Endothelial cell of hepatic sinusoid (primary cell): ENCODE measurements around the gene PROX2.

Source experiments
- in situ Hi-C: cut with HindIII; loops from 2 replicates; pipeline ENCODE4 v1.10.0; 2017; ENCODE audit warnings: low sequenced_read_pairs

Gene PROX2

DNA sequence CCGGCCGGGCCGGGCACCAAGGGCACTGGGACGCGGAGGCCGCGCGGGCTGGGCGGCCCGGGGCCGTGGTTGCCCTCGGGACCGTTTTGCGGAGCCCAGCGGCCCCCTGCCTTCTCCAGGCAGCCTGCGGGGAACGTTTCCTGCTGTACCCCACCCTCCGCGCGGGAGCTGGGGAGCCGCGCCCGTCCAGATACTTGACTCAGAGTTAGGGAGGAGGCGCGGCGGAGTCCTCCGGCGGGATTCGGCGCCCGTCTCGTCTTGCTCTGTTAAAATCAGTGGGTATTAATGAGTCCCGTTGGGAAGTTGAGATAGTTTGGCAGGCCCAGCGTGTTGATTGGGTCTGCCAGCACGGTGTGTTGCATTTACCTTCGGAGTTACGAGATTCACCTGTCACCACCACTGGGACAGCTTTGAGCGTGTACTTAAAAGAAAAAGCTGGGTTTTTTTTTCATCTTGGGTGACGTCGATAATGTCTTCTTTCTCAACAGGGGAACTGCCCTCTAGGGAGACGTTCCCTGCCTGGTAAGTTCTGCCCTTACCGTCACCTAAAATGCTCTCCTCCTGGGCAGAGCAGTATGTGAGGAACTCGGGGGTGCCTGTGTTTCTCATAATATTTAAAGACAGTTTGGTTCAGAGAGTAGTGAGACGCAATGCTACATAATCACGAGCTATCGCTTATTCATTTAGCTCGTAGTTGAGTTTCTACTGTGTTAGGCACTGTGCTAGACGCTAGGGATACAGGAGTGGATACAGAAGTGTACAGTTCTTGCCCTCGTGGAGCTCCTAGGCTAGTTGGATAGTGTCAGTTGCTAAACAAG, 6.4 kb upstream of the PROX2 start:
- in situ Hi-C loops, result no loop called here

DNA sequence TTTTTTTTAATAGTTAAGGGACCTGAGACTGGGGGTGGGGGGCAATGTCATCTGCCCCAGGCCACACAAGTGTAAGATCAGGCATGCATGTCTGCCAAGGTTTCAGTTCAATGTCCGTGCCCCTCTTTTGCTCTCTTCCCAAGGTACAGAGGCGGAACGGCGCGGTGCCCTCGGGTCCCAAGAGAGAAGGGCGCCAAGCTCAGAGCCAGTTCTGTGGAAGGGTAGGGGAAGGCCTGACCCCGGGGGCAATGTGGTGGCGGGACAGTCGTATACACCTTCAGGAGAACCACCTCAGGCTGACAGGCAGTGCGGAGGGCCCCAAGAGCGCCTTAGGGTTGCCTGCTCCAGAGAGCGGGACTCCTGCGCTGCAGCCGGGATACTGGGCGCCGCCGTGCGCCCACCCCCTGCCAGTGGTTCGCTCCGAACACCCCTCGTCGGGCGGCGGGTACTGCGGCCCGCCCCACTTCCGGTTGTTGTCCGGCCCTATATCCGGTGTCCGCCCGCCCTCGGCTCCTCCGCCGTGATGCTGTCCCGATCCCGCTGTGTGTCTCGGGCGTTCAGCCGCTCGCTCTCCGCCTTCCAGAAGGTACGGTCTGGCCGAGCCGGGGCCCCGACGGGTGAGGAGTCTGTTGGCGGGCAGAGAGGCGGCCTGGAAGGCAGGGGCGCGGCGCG, 5.6 kb upstream of the PROX2 start, which contains the start of gene DLST:
TSS of gene DLST (plus strand) at position 486 of the 672 bp plus-strand sequence. CDS start at position 524, 38 bp downstream.
- in situ Hi-C loops, result no loop called here

DNA sequence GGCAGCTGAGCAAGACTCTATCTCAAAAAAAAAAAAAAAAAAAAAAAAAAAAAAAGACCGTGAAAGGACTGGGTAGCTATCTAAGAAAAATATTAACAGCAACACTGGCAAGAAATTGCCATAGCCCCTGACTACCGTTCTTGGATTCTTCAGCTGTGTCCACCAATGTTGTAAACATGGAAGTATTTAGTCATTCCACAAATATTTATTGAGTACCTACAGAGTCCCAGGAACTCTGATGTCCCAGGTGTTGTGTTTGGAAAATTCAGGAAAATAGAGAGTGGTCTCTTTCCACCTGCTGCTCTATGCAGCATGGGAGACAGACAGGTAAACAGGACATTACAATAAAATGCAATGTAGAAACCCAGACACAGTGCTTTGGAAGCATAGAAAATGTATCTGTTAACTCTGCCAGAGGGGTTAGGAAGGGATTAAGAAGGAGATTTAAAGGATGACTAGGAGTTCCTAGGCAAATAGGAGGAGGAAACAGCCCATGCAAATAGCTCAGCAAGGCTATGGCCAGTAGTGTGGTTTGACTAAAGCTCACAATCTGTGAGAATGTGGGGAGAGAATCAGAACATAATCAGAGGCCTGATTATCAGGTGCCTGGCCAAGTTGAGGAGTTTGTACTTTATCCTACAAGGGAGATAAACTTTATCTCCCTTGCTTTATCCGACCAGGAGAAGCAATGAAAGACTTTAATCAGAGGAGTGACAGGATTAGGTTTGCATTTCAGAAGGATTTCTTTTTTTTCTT, 3.7 kb upstream of the PROX2 start:
- in situ Hi-C loops, result no loop called here

DNA sequence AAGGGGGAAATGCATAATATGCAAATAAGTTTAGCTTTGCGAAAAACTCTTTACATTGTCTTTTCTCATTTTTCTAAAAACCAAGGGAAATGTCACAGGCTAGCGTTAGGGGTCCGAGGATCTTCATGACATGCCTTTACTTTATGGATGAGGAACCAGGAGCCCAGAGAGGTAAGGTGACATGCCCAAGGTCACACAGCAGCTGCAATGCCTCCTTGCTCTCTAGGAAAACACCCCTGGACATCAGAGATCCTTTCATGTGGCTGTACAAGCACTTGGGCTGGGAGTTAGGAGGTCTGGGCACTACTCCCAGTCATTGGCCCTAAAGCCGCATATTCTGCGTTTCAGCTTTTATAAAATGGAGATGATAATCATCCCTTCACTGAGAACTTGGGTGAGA, 741 bp downstream of the PROX2 start:
- in situ Hi-C loops, result no loop called here

DNA sequence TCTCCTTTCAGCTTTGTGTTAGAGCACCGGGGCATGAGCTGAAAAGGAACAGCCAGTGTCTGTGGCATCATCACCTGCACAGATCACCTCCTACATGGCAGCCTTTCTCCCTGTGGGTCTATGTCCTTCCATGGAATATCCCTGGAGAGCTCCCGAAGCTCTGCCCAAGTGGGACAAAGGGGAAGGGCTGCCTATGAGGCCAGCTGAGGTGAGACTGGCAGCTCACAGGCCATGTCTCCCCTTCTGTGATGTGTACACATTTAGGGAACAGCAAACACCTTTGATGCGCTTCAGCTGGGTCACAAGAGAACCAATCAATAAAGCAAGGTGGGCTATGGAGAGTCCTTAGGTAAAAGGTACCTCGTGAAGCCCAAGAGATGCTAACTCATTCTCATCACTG, 4.1 kb downstream of the PROX2 start:
- in situ Hi-C loops, result no loop called here

DNA sequence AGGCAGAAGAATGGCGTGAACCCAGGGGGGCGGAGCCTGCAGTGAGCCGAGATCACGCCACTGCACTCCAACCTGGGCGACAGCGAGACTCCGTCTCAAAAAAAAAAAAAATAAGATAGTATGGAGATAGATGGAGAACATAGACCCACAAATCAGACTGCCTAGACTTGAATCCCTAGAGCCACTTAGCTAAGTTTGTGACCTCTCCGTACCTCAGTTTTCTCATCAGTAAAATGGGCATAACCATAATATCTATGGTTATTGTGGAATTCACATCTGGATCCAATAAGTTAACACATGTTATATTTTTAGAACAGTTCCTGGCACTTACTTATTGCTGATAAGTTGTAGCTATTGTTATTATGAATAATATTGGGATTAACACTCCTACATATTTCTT, 7.2 kb downstream of the PROX2 start:
- in situ Hi-C loops, result no loop called here

DNA sequence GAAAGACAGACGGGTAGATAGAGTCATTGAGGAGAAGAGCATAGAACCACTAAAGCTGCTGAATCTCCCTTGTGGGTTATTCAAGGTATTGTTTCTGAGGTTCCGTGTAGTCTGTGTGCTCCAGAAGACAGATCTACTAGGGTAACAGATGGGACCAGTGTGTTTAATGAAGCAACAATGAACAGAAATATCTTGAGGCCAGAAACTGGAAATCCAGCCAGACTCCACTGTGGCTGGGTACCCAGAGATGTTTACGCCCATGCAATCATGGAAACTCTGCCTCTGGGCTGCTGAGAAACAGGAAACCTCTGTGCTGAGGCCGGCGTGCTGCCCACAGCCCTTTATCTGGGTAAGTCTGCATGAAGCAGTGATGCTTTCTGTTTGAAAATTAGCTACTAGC, 8.3 kb downstream of the PROX2 start:
- in situ Hi-C loops, result no loop called here

DNA sequence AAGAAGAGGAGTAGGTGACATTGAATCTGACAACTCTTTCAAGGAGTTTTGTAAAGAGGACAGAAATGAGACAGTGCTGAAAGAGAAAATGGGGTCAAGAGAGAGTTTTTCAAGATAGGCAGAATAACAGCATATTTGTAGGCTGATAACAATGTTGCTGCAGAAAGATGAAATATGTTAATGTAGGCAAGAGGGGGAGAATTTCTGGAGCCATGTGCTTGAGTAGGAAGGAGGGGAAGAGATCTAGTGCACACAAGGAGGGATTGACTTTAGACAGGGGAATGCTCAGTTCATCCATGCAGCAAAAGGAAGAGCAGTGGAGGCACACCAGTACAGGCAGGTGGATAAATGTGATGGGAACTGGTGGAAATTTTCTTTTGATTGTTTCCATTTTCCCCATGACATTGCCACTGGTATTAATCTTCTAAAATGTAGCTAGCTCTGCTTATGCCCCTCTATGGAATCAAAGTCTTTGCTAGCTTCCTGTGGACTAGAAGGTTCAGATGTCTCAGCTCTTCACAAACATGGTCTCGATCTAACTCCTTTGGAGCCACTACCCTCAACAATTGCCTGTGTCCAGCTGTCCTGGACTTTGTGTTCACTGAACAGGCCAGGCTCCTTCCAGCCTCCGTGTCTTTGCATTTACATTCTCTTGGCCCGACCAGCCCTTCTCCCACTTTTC, 9.1 kb downstream of the PROX2 start:
- in situ Hi-C loops, result no loop called here

DNA sequence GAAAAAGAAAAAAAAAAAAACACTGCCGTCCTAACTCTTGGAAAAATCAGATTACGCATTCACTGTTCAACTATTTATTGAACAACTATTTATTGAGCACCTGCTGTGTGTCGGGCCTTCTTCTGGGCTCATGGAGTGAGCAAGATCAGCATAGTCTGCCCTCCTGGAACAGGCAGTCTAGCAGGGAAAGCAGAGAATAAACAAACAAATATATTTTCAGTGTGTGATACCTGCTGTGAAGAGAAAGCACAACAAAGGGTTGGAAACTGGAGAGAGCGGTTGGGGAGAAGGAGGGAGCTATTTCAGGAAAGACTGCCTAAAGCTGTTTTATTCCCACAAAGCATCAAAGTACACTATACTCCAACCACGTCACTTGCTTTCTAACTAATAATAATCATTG, 10.8 kb downstream of the PROX2 start:
- in situ Hi-C loops, result no loop called here

DNA sequence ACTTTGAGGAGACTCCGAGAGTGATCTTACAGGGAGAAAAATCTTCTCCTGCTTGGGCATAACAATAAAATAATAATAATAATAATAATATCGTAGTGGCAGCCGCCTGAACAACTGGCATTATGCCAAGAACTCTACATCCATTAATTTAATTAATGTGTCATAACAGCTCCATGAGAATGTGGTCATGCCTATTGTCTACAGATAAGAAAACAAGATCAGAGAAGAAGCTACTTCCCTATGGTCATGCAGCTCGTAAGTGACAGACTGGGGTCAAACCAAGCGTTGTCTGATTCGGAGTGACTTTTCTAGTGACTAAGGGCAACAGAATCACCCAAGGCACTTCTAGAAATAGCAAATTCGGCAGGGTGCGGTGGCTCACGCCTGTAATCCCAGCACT, 11.7 kb downstream of the PROX2 start:
- in situ Hi-C loops, result loop anchor here (5.0 kb wide), 1 partner anchor 43 kb away; no protein-coding TSS in a partner anchor

DNA sequence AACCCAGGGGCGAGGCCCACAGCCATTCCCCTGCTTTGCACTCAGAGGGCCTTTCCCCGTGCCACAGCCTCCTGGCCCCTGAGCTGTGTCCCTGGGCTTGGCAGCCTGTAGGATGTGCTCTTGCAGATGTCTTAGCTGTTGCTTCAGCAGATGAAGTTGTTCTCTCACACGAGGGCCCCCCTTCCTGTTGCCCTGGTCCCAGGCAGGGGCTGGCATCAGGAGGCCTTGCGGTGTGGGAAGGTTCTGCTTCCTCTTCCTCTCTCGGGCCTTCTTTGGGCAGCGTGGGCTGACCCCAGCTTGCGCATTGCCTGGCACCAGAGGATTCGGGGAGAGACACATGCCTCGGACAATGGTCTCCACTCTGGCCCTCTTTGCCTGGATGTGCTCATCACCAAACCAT, 12.7 kb downstream of the PROX2 start:
- in situ Hi-C loops, result loop anchor here (5.0 kb wide), 1 partner anchor 44 kb away; no protein-coding TSS in a partner anchor

DNA sequence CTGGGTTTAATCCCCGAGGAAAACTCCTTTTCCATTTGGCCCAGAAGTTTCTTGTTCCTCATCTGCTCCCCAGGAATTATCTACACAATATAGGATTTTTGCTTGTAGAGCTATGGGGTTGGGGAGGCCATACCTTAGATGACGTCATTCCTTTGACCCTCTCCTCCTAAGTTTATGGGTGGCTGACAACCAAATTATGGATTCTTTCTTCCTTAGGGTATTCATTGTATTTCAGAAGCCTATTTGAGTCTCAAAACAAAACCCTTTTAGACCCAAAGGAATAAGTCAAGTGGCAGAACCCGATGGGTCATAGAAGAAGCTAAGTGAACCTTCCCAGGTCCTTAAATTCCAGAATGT, 14.2 kb downstream of the PROX2 start:
- in situ Hi-C loops, result loop anchor here (5.0 kb wide), 1 partner anchor 46 kb away; no protein-coding TSS in a partner anchor

DNA sequence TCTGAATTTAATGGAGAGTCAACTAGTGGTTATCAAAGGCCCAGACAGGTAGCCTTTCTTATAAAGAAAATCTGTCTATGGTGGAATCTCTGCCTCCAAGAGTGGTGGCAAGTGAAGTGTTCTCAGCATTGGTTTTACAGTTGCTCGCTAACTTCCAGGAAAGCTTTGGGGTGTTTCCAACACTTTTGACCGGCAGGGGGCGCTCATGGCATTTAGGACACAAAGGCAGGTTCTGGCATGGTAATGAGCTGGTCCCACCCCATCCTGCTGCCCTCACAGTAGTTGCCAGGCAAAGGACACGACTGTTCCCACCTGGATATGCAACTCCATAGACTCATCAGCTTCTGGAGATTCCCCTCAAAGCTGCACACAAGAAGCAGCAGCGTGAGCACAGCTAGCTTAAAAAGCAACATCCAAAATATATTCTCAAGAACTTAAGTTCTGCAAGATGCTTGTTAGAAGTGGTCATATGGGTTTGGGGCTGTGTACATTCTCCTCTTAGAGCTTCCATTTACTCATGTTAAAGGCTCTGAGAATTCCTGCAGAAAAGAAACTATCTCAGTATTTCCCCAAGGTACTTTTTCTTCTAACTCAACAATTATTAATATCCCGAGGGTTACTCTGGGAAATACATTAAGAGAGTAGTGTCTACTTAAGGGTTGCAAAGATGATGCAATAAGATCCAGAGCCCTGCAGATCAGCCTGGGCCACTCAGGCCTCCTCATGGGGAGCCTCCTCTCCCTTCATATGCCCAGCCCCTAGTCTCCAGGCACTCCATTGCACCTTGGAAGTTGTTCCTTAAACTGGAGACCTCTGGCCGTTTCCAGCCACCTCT, 14.8 kb downstream of the PROX2 start:
- in situ Hi-C loops, result loop anchor here (5.0 kb wide), 1 partner anchor 46 kb away; no protein-coding TSS in a partner anchor

DNA sequence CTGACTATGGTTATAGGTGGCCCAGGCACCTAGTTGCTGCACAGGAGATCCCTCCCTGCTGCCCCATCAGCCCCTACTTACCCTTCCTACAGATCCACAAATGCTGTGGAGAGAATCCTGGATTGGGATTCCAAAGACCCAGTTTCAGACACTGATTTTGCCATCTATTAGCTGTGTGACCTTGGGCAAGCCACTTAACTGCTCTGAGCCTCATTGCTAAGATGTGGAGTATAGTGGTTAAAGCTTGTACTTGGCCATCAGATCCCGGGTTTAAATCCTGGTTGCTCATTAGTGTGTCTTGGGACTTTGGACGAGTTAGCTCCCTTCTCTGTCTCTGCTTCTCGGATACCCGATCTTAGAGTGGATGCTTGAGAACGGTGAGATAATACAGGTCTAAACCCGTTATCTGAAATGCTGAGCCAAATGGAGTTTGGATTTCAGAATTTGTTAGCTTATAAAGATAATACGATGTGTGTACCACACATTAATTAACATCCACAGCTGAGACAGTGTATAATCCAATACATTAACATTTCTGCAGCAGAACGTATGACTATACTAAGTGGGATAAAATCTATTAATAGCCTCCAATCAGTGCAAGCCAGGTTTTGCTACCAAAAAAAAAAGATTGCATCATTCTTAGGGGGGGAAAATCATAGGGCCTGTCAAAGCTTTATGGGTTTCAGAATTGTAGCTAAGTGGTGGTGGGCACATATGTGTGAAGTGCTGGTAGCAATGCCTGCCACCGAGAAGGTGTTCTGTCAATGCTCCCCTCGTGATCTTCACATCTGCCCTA, 16.0 kb downstream of the PROX2 start:
- in situ Hi-C loops, result loop anchor here (5.0 kb wide), 1 partner anchor 47 kb away; no protein-coding TSS in a partner anchor

DNA sequence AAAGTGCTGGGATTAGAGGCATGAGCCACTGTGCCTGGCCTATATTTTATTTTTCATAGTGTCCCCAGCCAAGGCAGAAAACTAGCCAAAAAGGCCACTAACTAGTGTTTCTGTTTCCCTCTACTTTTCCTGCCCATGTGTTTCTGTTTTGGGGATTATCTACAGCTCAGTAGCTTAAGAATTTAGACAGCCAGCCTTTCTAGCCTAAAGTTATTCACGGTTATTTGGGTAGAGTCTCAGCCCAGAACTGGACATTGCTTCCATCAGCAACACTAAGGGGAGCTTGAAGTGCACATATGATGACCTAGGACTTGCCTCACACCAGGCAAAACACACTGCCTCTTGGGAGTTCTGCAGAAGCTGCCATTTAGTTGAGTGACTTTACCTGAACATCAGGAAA, 17.9 kb downstream of the PROX2 start:
- in situ Hi-C loops, result no loop called here

DNA sequence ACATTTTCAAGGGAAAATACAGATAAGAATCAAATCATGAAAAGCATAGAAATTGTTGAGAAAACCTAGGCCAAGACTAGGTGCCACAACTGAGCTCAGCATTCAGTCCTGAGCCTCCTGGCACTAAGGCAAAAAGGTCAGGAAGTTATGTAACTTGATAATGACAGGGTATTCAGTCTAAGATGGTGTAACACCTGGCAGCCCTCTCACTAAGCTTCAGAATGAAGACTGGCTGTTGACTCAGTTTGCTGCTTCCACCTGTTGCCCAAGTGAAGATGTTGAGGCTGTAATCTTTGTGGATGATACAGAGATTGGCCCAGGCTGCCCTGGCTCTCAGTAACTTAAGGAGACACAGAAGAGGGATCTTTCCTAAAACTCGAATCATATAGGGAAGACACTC, 19.6 kb downstream of the PROX2 start:
- in situ Hi-C loops, result no loop called here

DNA sequence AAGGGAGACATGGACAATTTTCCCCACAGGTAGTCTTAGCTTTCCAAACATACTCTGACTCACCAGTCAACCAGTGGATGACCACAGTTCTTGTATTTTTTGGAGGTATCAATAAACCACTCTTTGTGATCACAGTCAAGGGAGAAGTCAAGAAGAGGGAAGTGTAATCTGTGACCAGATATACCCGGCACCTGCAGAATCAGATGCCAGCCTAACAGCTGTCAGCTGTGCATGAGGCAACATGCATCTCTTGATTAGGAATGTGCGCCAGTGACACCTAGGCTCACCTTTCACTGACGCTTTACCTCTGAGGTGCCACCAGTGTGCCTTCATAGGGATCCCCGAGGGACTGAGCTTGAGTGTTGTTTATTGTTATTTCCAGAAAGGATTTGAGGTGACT, 20.0 kb downstream of the PROX2 start:
- in situ Hi-C loops, result no loop called here

DNA sequence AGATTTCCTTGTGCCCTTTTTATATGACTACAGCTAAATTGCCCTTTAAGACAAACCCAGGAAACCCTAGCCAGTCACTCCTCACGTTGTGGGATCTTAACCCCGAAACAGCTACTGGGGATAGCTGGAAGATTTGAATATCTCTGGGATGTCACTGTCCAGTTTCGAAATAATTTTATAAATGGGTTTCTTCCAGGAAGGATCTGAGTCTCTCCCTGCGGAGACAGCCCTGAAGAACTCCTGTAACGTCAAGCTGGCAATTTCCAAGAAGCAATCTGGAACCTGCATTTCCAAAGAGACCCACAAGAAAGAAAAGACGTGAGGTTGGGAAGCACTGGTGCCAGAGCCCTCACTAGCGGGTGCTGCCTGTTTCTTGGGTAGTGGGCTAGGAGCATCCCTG, 20.9 kb downstream of the PROX2 start:
- in situ Hi-C loops, result no loop called here

DNA sequence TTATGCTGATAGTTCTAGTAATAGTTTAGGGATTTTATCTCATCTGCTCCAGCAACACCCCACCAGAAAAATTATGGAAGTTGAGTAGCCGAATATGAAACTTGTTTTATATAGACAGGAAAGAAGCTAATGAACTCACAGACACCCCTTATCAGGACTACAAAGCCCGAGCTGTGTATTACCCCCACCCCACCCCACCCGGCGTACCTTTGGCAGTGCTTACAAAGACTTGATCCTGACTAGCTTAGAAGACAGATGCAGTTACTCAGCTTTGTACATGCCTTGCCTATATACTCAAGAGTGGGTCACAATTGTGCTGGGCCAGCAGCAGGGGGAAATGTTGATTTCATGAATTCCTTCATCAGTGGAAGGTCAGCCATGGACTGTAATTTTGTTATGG, 22.4 kb downstream of the PROX2 start:
- in situ Hi-C loops, result no loop called here
